T-helper 2 cell treated with Interferon-gamma antibody and Interleukin-4, amounts not matched to agents 5 μg/mL and 100 μg/mL, for 36 hours (primary cell): ENCODE measurements around the gene BSG.
"Not testable (repeated sequence)": the region's sequence is repeated elsewhere in the genome, so short reads cannot be mapped to it uniquely, and the experiment has no call there.

Experiments
- DNase-seq: peaks from one replicate; pipeline ENCODE4 v3.0.0; 2021; ENCODE audit warnings: low spot score
- H3K27ac Mint-ChIP-seq: one replicate; pipeline ENCODE4 v1.8.0; 2021; ENCODE audit warnings: mild to moderate bottlenecking, mixed read lengths
- H3K27me3 Mint-ChIP-seq: one replicate; pipeline ENCODE4 v1.8.0; 2021; ENCODE audit warnings: low read depth, mixed read lengths
- H3K36me3 Mint-ChIP-seq: one replicate; pipeline ENCODE4 v1.8.0; 2021; ENCODE audit warnings: low read depth, mixed read lengths
- H3K4me1 Mint-ChIP-seq: one replicate; pipeline ENCODE4 v1.8.0; 2021; ENCODE audit warnings: low read depth, mixed read lengths
- H3K4me3 Mint-ChIP-seq: one replicate; pipeline ENCODE4 v1.8.0; 2022; ENCODE audit warnings: mild to moderate bottlenecking, moderate library complexity, mixed read lengths
- H3K9me3 Mint-ChIP-seq: one replicate; pipeline ENCODE4 v1.8.0; 2021; ENCODE audit warnings: mixed read lengths

BSG gene

GRCh38 chr19:618674-619285 lies 46.4 kb downstream of the BSG start:
- no peak overlapping the region for H3K4me3 Mint-ChIP-seq
- no peaks in the 10 kb centered on the region for H3K9me3 Mint-ChIP-seq
- H3K27me3 Mint-ChIP-seq: no peaks in the 10 kb centered on the region
- DNase-seq: no peak
- no peak overlapping the region for H3K27ac Mint-ChIP-seq
- H3K4me1 Mint-ChIP-seq: no peaks in the 10 kb centered on the region
- H3K36me3 Mint-ChIP-seq: peaks cover 16% of the 10 kb centered on the region

- no peak for DNase-seq
- H3K4me3 Mint-ChIP-seq: no peak overlapping the region
- no peaks in the 10 kb centered on the region for H3K27me3 Mint-ChIP-seq
- peaks cover 16% of the 10 kb centered on the region for H3K36me3 Mint-ChIP-seq
- no peak overlapping the region for H3K27ac Mint-ChIP-seq
- H3K4me1 Mint-ChIP-seq: no peaks in the 10 kb centered on the region
- H3K9me3 Mint-ChIP-seq: no peaks in the 10 kb centered on the region
Observed at GRCh38 chr19:619286-620002, 47.0 kb downstream of the BSG start.

GRCh38 chr19:620166-620862 lies 47.9 kb downstream of the BSG start:
- DNase-seq: no peak
- Mint-ChIP-seq H3K4me3 (no peak overlapping the region), H3K36me3 (peaks cover 14% of the 10 kb centered on the region), H3K27me3 (no peaks in the 10 kb centered on the region), H3K9me3 (no peaks in the 10 kb centered on the region), H3K4me1 (no peaks in the 10 kb centered on the region), H3K27ac (no peak overlapping the region)

GRCh38 chr19:621191-621590 lies 48.8 kb downstream of the BSG start:
- peaks cover 12% of the 10 kb centered on the region for H3K36me3 Mint-ChIP-seq
- H3K9me3 Mint-ChIP-seq, H3K4me1 Mint-ChIP-seq, H3K4me3 Mint-ChIP-seq, H3K27ac Mint-ChIP-seq, H3K27me3 Mint-ChIP-seq, DNase-seq: not testable (repeated sequence)

GRCh38 chr19:621819-622218 lies 49.4 kb downstream of the BSG start:
- Mint-ChIP-seq H3K9me3 (no peaks in the 10 kb centered on the region), H3K27me3 (no peaks in the 10 kb centered on the region), H3K36me3 (peaks cover 13% of the 10 kb centered on the region), H3K4me1 (no peaks in the 10 kb centered on the region), H3K4me3 (no peak overlapping the region), H3K27ac (no peak overlapping the region)
- no peak for DNase-seq

- no peaks in the 10 kb centered on the region for H3K4me1 Mint-ChIP-seq
- H3K27ac Mint-ChIP-seq: no peak overlapping the region
- no peaks in the 10 kb centered on the region for H3K9me3 Mint-ChIP-seq
- H3K36me3 Mint-ChIP-seq: peaks cover 14% of the 10 kb centered on the region
- DNase-seq: no peak
- H3K27me3 Mint-ChIP-seq: no peaks in the 10 kb centered on the region
- no peak overlapping the region for H3K4me3 Mint-ChIP-seq
Observed at GRCh38 chr19:622666-623065, 50.3 kb downstream of the BSG start.

GRCh38 chr19:623175-623916 lies 51.0 kb downstream of the BSG start:
- Mint-ChIP-seq H3K4me1 (no peaks in the 10 kb centered on the region), H3K36me3 (peaks cover 18% of the 10 kb centered on the region), H3K9me3 (no peaks in the 10 kb centered on the region), H3K4me3 (no peak overlapping the region), H3K27ac (no peak overlapping the region), H3K27me3 (no peaks in the 10 kb centered on the region)
- no peak for DNase-seq

- no peak overlapping the region for H3K4me3 Mint-ChIP-seq
- no peaks in the 10 kb centered on the region for H3K9me3 Mint-ChIP-seq
- peaks cover 2% of the 10 kb centered on the region for H3K4me1 Mint-ChIP-seq
- H3K36me3 Mint-ChIP-seq: peaks cover 18% of the 10 kb centered on the region
- H3K27ac Mint-ChIP-seq: no peak overlapping the region
- H3K27me3 Mint-ChIP-seq: no peaks in the 10 kb centered on the region
- DNase-seq: no peak
Observed at GRCh38 chr19:623974-624373, 51.6 kb downstream of the BSG start.

GRCh38 chr19:624433-625109 lies 52.2 kb downstream of the BSG start:
- H3K27ac Mint-ChIP-seq: no peak overlapping the region
- H3K4me1 Mint-ChIP-seq: peaks cover 4% of the 10 kb centered on the region
- H3K36me3 Mint-ChIP-seq: peaks cover 16% of the 10 kb centered on the region
- no peaks in the 10 kb centered on the region for H3K9me3 Mint-ChIP-seq
- H3K27me3 Mint-ChIP-seq: no peaks in the 10 kb centered on the region
- no peak overlapping the region for H3K4me3 Mint-ChIP-seq
- DNase-seq: no peak

GRCh38 chr19:625257-625656 lies 52.9 kb downstream of the BSG start:
- peaks cover 4% of the 10 kb centered on the region for H3K4me1 Mint-ChIP-seq
- no peak overlapping the region for H3K4me3 Mint-ChIP-seq
- no peaks in the 10 kb centered on the region for H3K27me3 Mint-ChIP-seq
- DNase-seq: no peak
- H3K36me3 Mint-ChIP-seq: peaks cover 14% of the 10 kb centered on the region
- H3K27ac Mint-ChIP-seq: no peak overlapping the region
- H3K9me3 Mint-ChIP-seq: no peaks in the 10 kb centered on the region

- H3K27me3 Mint-ChIP-seq, DNase-seq, H3K9me3 Mint-ChIP-seq, H3K4me3 Mint-ChIP-seq, H3K4me1 Mint-ChIP-seq, H3K27ac Mint-ChIP-seq: not testable (repeated sequence)
- peaks cover 19% of the 10 kb centered on the region for H3K36me3 Mint-ChIP-seq
Observed at GRCh38 chr19:626566-626965, 54.2 kb downstream of the BSG start.

GRCh38 chr19:628168-628567 lies 55.8 kb downstream of the BSG start:
- Mint-ChIP-seq H3K4me1 (peaks cover 6% of the 10 kb centered on the region), H3K4me3 (no peak overlapping the region)
- DNase-seq: no peak

GRCh38 chr19:629515-629914 lies 57.1 kb downstream of the BSG start:
- H3K27me3 Mint-ChIP-seq, H3K4me3 Mint-ChIP-seq, H3K27ac Mint-ChIP-seq, DNase-seq, H3K9me3 Mint-ChIP-seq: not testable (repeated sequence)
- Mint-ChIP-seq H3K4me1 (peaks cover 13% of the 10 kb centered on the region), H3K36me3 (peaks cover 19% of the 10 kb centered on the region)

More at GRCh38 chr19:628168-628567, 55.8 kb downstream of the BSG start:
- H3K27ac Mint-ChIP-seq: no peak overlapping the region
- H3K27me3 Mint-ChIP-seq: no peaks in the 10 kb centered on the region
- H3K36me3 Mint-ChIP-seq: peaks cover 19% of the 10 kb centered on the region
- no peaks in the 10 kb centered on the region for H3K9me3 Mint-ChIP-seq
